Measurements from ENCODE around the gene PKP1.

DNA sequence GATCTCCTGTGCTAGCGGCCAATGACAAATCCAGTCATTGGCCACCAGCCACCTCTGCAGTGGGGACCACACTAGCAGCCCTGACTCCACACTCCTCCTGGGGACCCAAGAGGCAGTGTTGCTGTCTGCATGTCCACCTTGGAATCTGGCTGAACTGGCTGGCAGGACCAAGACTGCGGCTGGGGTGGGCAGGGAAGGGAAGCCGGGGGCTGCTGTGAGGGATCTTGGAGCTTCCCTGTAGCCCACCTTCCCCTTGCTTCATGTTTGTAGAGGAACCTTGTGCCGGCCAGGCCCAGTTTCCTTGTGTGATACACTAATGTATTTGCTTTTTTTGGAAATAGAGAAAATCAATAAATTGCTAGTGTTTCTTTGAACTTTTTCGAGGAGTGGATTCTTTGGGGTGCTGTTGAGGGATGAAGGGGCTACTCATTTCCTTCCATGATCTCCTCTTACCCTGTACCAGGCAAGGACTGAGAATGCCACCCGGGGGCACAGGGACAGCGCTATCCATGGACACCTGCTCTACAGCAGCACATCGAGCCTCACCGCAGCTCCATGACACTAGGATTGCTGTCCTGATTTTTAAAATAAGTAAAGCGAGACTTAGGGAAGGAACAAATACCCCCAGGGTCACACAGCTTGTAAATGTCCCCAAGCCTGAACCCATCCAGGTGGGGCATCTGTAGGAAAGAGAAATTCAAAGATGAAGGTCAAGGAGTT is 49.5 kb downstream of the PKP1 start:
- TF ChIP-seq, protein P1, sequence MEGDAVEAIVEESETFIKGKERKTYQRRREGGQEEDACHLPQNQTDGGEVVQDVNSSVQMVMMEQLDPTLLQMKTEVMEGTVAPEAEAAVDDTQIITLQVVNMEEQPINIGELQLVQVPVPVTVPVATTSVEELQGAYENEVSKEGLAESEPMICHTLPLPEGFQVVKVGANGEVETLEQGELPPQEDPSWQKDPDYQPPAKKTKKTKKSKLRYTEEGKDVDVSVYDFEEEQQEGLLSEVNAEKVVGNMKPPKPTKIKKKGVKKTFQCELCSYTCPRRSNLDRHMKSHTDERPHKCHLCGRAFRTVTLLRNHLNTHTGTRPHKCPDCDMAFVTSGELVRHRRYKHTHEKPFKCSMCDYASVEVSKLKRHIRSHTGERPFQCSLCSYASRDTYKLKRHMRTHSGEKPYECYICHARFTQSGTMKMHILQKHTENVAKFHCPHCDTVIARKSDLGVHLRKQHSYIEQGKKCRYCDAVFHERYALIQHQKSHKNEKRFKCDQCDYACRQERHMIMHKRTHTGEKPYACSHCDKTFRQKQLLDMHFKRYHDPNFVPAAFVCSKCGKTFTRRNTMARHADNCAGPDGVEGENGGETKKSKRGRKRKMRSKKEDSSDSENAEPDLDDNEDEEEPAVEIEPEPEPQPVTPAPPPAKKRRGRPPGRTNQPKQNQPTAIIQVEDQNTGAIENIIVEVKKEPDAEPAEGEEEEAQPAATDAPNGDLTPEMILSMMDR (conservative IDR thresholded peaks at IDR 0.05), result no peak
- TF ChIP-seq ZFX (IDR thresholded peaks at IDR 0.05), result no peak

All from C4-2B (cell line).